ENCODE measurements around the gene DAG1. TPM values are rescaled to one million over a fixed set of nuclear protein-coding genes. Genes with fewer than 3 reads are reported as not detected.

Gene DAG1
- total RNA-seq, 1 experiment from 2014 or later: 99.9 TPM

DNA sequence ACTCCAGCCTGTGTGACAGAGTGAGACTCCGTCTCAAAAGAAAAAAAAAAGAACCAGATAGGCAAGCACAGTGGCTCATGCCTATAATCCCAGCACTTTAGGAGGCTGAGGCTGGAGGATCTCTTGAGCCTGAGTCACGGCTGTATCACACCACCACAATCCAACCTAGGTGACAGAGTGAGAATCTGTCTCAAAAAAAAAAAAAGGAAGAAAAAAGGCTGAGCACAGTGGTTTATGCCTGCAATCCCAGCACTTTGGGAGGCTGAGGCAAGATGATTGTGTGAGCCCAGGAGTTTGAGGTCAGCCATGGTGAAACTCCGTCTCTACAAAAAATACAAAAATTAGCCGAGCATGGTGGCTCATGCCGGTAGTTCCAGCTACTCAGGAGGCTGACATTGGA, 35.3 kb upstream of the DAG1 start:
- Histone ChIP-seq H2AFZ (ENCODE audit: low read depth, low read length, poor library complexity, severe bottlenecking) (no peak overlapping the region), H3K4me1 (ENCODE audit: control insufficient read depth in 1 of 2, insufficient read depth in 2 of 2, low read length in 2 of 2) (peaks cover 4% of the 10 kb centered on the region in 2 experiments), H3K9me2 (ENCODE audit: insufficient read depth) (no peaks in the 10 kb centered on the region), H4K20me1 (ENCODE audit: insufficient read depth) (no peaks in the 10 kb centered on the region), H3K36me3 (ENCODE audit: control insufficient read depth in 1 of 2, insufficient read depth in 2 of 2, low read length in 2 of 2) (no peaks in the 10 kb centered on the region), H3K27me3 (ENCODE audit: insufficient read depth, low read length) (no peaks in the 10 kb centered on the region), H3K27ac (ENCODE audit: low read depth, low read length) (no peak overlapping the region), H3K4me3 (replicated peaks in 1 of 2; ENCODE audit: low read depth in 1 of 2, low read length in 2 of 2) (no peak overlapping the region), H3K79me2 (ENCODE audit: insufficient read depth, low read length) (no peaks in the 10 kb centered on the region), H3K9ac (ENCODE audit: low read length) (no peak overlapping the region), H3K9me3 (ENCODE audit: control insufficient read depth in 1 of 2, insufficient read depth in 1 of 2, low read depth in 1 of 2, low read length in 2 of 2) (no peaks in the 10 kb centered on the region), H3K4me2 (ENCODE audit: low read length) (no peak overlapping the region)
- intact Hi-C loops (cut with micrococcal nuclease): no loop called here
- no TSS peak for BruUV-seq (replicated peaks)
- TF ChIP-seq RAD21 (IDR thresholded peaks at IDR 0.05; ENCODE audit: low read depth): no peak
- no peak for TF ChIP-seq ZBTB33 (IDR thresholded peaks at IDR 0.05; ENCODE audit: extremely low read depth, insufficient replicate concordance, low read length)
- TF ChIP-seq EZH2phosphoT487 (IDR thresholded peaks at IDR 0.05; ENCODE audit: borderline replicate concordance): no peak
- no peak for TF ChIP-seq EGR1 (IDR thresholded peaks at IDR 0.05; ENCODE audit: low read depth)
- no peak for TF ChIP-seq SIN3A (IDR thresholded peaks at IDR 0.05; ENCODE audit: low read depth)
- TF ChIP-seq JUND (IDR thresholded peaks at IDR 0.05): no peak
- no peak for TF ChIP-seq POLR2AphosphoS5 (IDR thresholded peaks at IDR 0.05; ENCODE audit: low read depth, low read length)
- TF ChIP-seq CTCF (IDR thresholded peaks at IDR 0.05 in 2 of 3, conservative IDR thresholded peaks at IDR 0.05 in 1 of 3; ENCODE audit: borderline replicate concordance in 1 of 3, insufficient read depth in 1 of 3, low read depth in 2 of 3, low read length in 2 of 3): no peak
- no peak for TF ChIP-seq TCF7L2 (IDR thresholded peaks at IDR 0.05; ENCODE audit: borderline replicate concordance, extremely low read depth, insufficient read depth, insufficient read length)
- TF ChIP-seq, protein P1, sequence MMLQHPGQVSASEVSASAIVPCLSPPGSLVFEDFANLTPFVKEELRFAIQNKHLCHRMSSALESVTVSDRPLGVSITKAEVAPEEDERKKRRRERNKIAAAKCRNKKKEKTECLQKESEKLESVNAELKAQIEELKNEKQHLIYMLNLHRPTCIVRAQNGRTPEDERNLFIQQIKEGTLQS (IDR thresholded peaks at IDR 0.05): no peak
- ChIA-PET RAD21 (ENCODE audit: low non-redundant PET in 1 of 2, low total read pairs in 2 of 2, uncharacterized antibody in 2 of 2, unreplicated experiment in 2 of 2) (no interaction called here), POLR2A (no interaction called here), CTCF (no interaction called here)
- no peak for DNase-seq (ENCODE audit: low read depth, low spot score)
- ATAC-seq: no peak

All from HCT116 (cell line).